HepG2 (cell line): ENCODE measurements around the gene SEC14L2. TPM values are rescaled to one million over a fixed set of nuclear protein-coding genes. Genes with fewer than 3 reads are reported as not detected.

Experiments
- ATAC-seq: fragments of 200-7000 bp; cut with Tn5 transposase; 3 replicates; pipeline ENCODE4 v1.9.1; 2020; ENCODE audit warnings: mild to moderate bottlenecking, moderate library complexity
- BruUV-seq: library from RNA; stranded (reverse); fragments of 400-500 nt; replicated peaks from 2 replicates; lab custom pipeline; 2021; lab: Mats Ljungman, UMichigan
- CTCF ChIA-PET: fragments of 300-600 bp; formaldehyde crosslinking; extraction: SDS; loops from one replicate; lab custom pipeline; 2021; ENCODE audit warnings: low total read pairs, inconsistent platforms, low intra/inter-chr PET ratio; lab: Yijun Ruan, JAX
- POLR2A ChIA-PET: fragments of 350-600 bp; sonication (Branson Sonifier 250); formaldehyde crosslinking; loops from one replicate; lab custom pipeline; 2020; ENCODE audit warnings: antibody characterized with exemption, inconsistent platforms; lab: Yijun Ruan, JAX
- DNase-seq: peaks from one replicate; pipeline ENCODE4 v3.0.0-alpha.2; 2015; ENCODE audit warnings: low spot score
- FAIRE-seq: peaks from 3 replicates; lab custom pipeline; 2011; peaks lifted over from hg19 to GRCh38; lab: Jason Lieb, UNC
- H2AFZ ChIP-seq: one replicate; pipeline ENCODE4 v1.6.1; 2011; ENCODE audit warnings: low read length, inconsistent platforms
- H3K27ac ChIP-seq: fragments of 300-600 bp; 3 replicates; pipeline ENCODE4 v1.8.0; 2011; ENCODE audit warnings: mixed run types, mild to moderate bottlenecking, mixed read lengths, low read length, inconsistent platforms; ENCODE audit not compliant: insufficient read depth; ENCODE audit errors: extremely low read length
- H3K27me3 ChIP-seq, 2 experiments: fragments of 200-600 bp in 1 of 2; 2 replicates in 1 of 2; 3 replicates in 1 of 2; pipeline versions ENCODE4 v1.6.0 to v1.8.0; 2011; ENCODE audit warnings: low read length in 2 of 2, mild to moderate bottlenecking in 2 of 2, moderate library complexity in 2 of 2, inconsistent platforms in 1 of 2; ENCODE audit not compliant: insufficient read depth in 2 of 2, control insufficient read depth in 1 of 2
- H3K36me3 ChIP-seq, 2 experiments: fragments of 200-600 bp in 1 of 2; replicated peaks in 1 of 2; 2 replicates in 1 of 2; 3 replicates in 1 of 2; pipeline versions ENCODE4 v1.5.1 to v1.8.0; 2011; ENCODE audit warnings: low read length in 2 of 2, inconsistent platforms in 1 of 2; ENCODE audit not compliant: insufficient read depth in 2 of 2, control insufficient read depth in 1 of 2
- H3K4me1 ChIP-seq: 2 replicates; pipeline ENCODE4 v1.5.1; 2012; ENCODE audit warnings: low read length, inconsistent platforms; ENCODE audit not compliant: insufficient read depth
- H3K4me2 ChIP-seq: 2 replicates; pipeline ENCODE4 v1.6.0; 2011; ENCODE audit warnings: low read depth, low read length, inconsistent platforms
- H3K4me3 ChIP-seq, 3 experiments: fragments of 200-600 bp in 1 of 3; sonication (generic), shearing (Covaris generic) in 1 of 3; replicated peaks in 1 of 3; 2 replicates each; pipeline ENCODE4 v1.5.1; 2011 to 2016; ENCODE audit warnings: low read length in 3 of 3, inconsistent platforms in 2 of 3, low read depth in 2 of 3, mild to moderate bottlenecking in 2 of 3, control low read depth in 1 of 3, mixed read lengths in 1 of 3; ENCODE audit not compliant: insufficient read depth in 1 of 3
- H3K79me2 ChIP-seq: one replicate; pipeline ENCODE4 v1.6.1; 2011; ENCODE audit warnings: low read length, inconsistent platforms; ENCODE audit not compliant: insufficient read depth
- H3K9ac ChIP-seq: 2 replicates; pipeline ENCODE4 v1.6.0; 2011; ENCODE audit warnings: mild to moderate bottlenecking, low read depth, low read length, inconsistent platforms; ENCODE audit not compliant: insufficient read depth
- H3K9me3 ChIP-seq: 2 replicates; pipeline ENCODE4 v1.5.1; 2012; ENCODE audit warnings: mild to moderate bottlenecking, low read length
- H4K20me1 ChIP-seq: 2 replicates; pipeline ENCODE4 v1.6.0; 2011; ENCODE audit warnings: inconsistent platforms, mild to moderate bottlenecking, low read length, moderate library complexity; ENCODE audit not compliant: insufficient read depth
- BORCS8-MEF2B ChIP-seq: sonication (generic); formaldehyde crosslinking; IDR thresholded peaks from 2 replicates; pipeline ENCODE4 v1.8.0; 2022; ENCODE audit warnings: mild to moderate bottlenecking, missing genetic modification reagents
- DNMT3B ChIP-seq: conservative IDR thresholded peaks from 2 replicates; pipeline ENCODE4 v1.6.1; 2016; ENCODE audit warnings: missing biosample characterization, control low read depth
- HDAC2 ChIP-seq: sonication (generic); formaldehyde crosslinking; IDR thresholded peaks from 2 replicates; pipeline ENCODE4 v1.4.0; 2020; ENCODE audit warnings: missing genetic modification reagents
- HNF4A ChIP-seq: sonication (generic); formaldehyde crosslinking; IDR thresholded peaks from 2 replicates; pipeline ENCODE4 v1.4.0; 2020; ENCODE audit warnings: missing genetic modification reagents
- KDM2A ChIP-seq: sonication (generic); formaldehyde crosslinking; IDR thresholded peaks from 2 replicates; pipeline ENCODE4 v1.4.0; 2020; ENCODE audit warnings: low read depth, missing genetic modification reagents, borderline replicate concordance
- SP2 ChIP-seq: sonication (generic); formaldehyde crosslinking; IDR thresholded peaks from 2 replicates; pipeline ENCODE4 v1.5.1; 2020; ENCODE audit warnings: mild to moderate bottlenecking, missing genetic modification reagents
- STAT5B ChIP-seq: sonication (generic); formaldehyde crosslinking; IDR thresholded peaks from 2 replicates; pipeline ENCODE4 v1.4.0; 2020; ENCODE audit warnings: missing genetic modification reagents
- TAF1 ChIP-seq: sonication (generic); formaldehyde crosslinking; IDR thresholded peaks from 2 replicates; pipeline ENCODE4 v1.4.0; 2020; ENCODE audit warnings: missing genetic modification reagents
- ZBTB20 ChIP-seq: sonication (generic); formaldehyde crosslinking; IDR thresholded peaks from 2 replicates; pipeline ENCODE4 v1.8.1; 2023; ENCODE audit warnings: missing genetic modification reagents, low read depth, mild to moderate bottlenecking, borderline replicate concordance
- ZNF230 ChIP-seq: sonication (generic); formaldehyde crosslinking; IDR thresholded peaks from 2 replicates; pipeline ENCODE4 v1.4.0; 2020; ENCODE audit warnings: mild to moderate bottlenecking, missing genetic modification reagents
- ZNF260 ChIP-seq: sonication (generic); formaldehyde crosslinking; IDR thresholded peaks from 2 replicates; pipeline ENCODE4 v1.4.0; 2020; ENCODE audit warnings: missing genetic modification reagents, low read depth, mild to moderate bottlenecking, borderline replicate concordance
- ZNF552 ChIP-seq: sonication (generic); formaldehyde crosslinking; IDR thresholded peaks from 2 replicates; pipeline ENCODE4 v1.9.0; 2022; ENCODE audit warnings: missing genetic modification reagents, mild to moderate bottlenecking, borderline replicate concordance
- WGBS: methylation state at CpG from one replicate; pipeline ENCODE4 v1.1.6; 2017; ENCODE audit warnings: low lambda C conversion rate; 5-methylcytosine and 5-hydroxymethylcytosine counted together
- in situ Hi-C: cut with HindIII; loops from 2 replicates; pipeline ENCODE4 v1.10.0; 2017; ENCODE audit warnings: low pct_unique_long_range_greater_than_20kb; ENCODE audit not compliant: extremely low pct_ligation_motif_present
- intact Hi-C: fragments of 100-400 bp; cut with micrococcal nuclease; formaldehyde crosslinking; loops from one replicate; pipeline ENCODE4 v1.10.0; 2022; ENCODE audit not compliant: unreplicated experiment
- polyA plus RNA-seq, 8 experiments: library from polyadenylated mRNA; depleted of rRNA in 3 of 8; stranded (reverse) in 7 of 8; unstranded in 1 of 8; fragments of >200 nt; fragmentation: Illumina TruSeq in 4 of 8; extraction: Trizol in 4 of 8; gene quantifications; 2 replicates each; pipeline versions ENCODE4 v1.2.1 to v1.2.3, GENCODE V29; 2011 to 2016; ENCODE audit warnings: low read depth in 4 of 8, missing spikeins in 1 of 8, mixed read lengths in 1 of 8; ENCODE audit not compliant: insufficient read depth in 1 of 8
- total RNA-seq, 5 experiments: library from RNA; depleted of rRNA; stranded (reverse); fragments of >200 nt; fragmentation: Illumina TruSeq; extraction: Trizol; gene quantifications; 2 replicates each; pipeline ENCODE4 v1.2.3, GENCODE V29; 2016; ENCODE audit warnings: low read depth in 1 of 5
- TF ChIP-seq, protein P1 (sequence below): sonication (generic); formaldehyde crosslinking; IDR thresholded peaks from 2 replicates; pipeline ENCODE4 v1.4.0; 2020; ENCODE audit warnings: missing genetic modification reagents
- TF ChIP-seq, protein P2 (sequence below): sonication (generic); formaldehyde crosslinking; conservative IDR thresholded peaks from 2 replicates; pipeline ENCODE4 v1.8.0; 2022; ENCODE audit warnings: mild to moderate bottlenecking, moderate library complexity, missing genetic modification reagents
- TF ChIP-seq, protein P3 (sequence below): sonication (generic); formaldehyde crosslinking; IDR thresholded peaks from 2 replicates; pipeline ENCODE4; 2020; ENCODE audit warnings: missing genetic modification reagents, mild to moderate bottlenecking, borderline replicate concordance
- TF ChIP-seq, protein P4 (sequence below): sonication (generic); formaldehyde crosslinking; IDR thresholded peaks from 2 replicates; pipeline ENCODE4 v1.5.0; 2020; ENCODE audit warnings: missing genetic modification reagents

SEC14L2 gene
- total and polyA plus RNA-seq, 2 of the 13 experiments (the other 11 are each of a cell fraction or from before 2014, with no cell fraction given) = 4.1 to 5.1 TPM

DNA sequence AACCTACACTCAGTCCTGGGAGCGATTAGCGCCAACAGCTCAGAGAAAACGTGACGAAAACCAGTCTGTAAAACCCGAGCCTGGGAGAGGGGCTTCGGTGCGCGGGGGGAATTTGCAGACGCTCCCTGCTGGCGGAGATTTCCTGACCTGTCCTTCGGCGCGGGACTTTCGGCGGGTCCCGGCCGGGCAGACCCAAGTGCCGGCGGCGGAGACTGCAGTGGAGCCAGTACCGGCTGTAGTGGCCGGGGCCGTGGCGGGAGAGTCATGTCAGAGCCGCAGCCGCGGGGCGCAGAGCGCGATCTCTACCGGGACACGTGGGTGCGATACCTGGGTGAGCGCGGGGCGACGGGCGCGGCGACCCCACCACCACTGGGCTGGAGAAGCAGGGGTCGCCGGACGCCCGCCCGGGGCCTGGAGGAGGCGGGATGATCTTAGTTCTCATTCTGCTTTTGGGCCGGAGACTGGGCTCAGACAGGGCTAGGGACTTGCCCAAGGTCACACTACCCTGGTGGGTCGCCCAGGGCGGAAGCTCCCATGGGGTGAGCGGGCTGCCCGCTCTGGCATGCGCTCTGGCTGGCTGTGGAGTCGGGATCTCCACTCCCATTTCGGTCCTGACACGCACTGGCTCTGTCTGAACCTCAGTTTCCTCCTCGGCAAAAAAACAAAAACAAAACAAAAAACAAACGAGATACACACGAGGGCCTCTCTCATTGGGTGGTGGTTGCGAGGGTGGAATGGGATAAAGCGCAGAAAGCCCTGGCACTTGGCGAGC lies 29.0 kb downstream of the SEC14L2 start, which contains the start of gene MTFP1:
TSS of gene MTFP1 (plus strand) at position 153 of the 772 bp plus-strand sequence. CDS start at position 265, 112 bp downstream.
- FAIRE-seq (no peak), DNase-seq (peak; percentile 66), ATAC-seq (peak; percentile 30)
- ChIA-PET POLR2A (interaction anchor here (1.0 to 7.2 kb wide), 3 partner anchors 12 to 38 kb away, joined by 3 to 164 read pairs (median 5); partner anchors contain the start of genes RNF215 and SEC14L2), CTCF (interaction anchor here (0.8 to 2.5 kb wide), 4 partner anchors 35 to 98 kb away, joined by 3 to 43 read pairs (median 4); partner anchors contain the start of gene RNF215)
- Histone ChIP-seq H3K4me2 (peak within 1 kb of the TSS; percentile 99), H3K36me3 (peaks cover 0 to 5% of the 10 kb centered on the region in 2 experiments; a peak in 2 of 5 replicates), H4K20me1 (no peaks in the 10 kb centered on the region), H3K4me3 (peak within 1 kb of the TSS; percentile 68 to 89 (median 68)), H3K9ac (peak within 1 kb of the TSS; percentile 68), H2AFZ (peak within 1 kb of the TSS; percentile 64), H3K4me1 (peaks cover 39% of the 10 kb centered on the region), H3K27me3 (no peaks in the 10 kb centered on the region), H3K79me2 (peaks cover 13% of the 10 kb centered on the region), H3K9me3 (no peaks in the 10 kb centered on the region), H3K27ac (peak within 1 kb of the TSS; percentile 70)
- in situ Hi-C loops (loop anchor here (5.0 kb wide), 1 partner anchor 34 kb away; no protein-coding TSS in a partner anchor), intact Hi-C loops (loop anchor here (1.0 kb wide), 1 partner anchor 35 kb away; no protein-coding TSS in a partner anchor)
- BruUV-seq = TSS peak; percentile 26
- WGBS = 35% methylated on average over 11 of the region's 61 CpGs
- no peak for TF ChIP-seq ZNF260 (CRISPR knock-in tag)
- no peak for TF ChIP-seq DNMT3B (CRISPR knock-in tag)
- TF ChIP-seq HNF4A (CRISPR knock-in tag) = no peak
- TF ChIP-seq TAF1 (CRISPR knock-in tag) = peak; percentile 77
- TF ChIP-seq, protein P1, sequence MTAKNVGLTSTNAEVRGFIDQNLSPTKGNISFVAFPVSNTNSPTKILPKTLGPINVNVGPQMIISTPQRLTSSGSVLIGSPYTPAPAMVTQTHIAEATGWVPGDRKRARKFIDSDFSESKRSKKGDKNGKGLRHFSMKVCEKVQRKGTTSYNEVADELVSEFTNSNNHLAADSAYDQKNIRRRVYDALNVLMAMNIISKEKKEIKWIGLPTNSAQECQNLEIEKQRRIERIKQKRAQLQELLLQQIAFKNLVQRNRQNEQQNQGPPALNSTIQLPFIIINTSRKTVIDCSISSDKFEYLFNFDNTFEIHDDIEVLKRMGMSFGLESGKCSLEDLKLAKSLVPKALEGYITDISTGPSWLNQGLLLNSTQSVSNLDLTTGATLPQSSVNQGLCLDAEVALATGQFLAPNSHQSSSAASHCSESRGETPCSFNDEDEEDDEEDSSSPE = peak; percentile 87
- no peak for TF ChIP-seq SP2 (CRISPR knock-in tag)
- TF ChIP-seq KDM2A = peak; percentile 92
- TF ChIP-seq HDAC2 = peak; percentile 64
- no peak for TF ChIP-seq ZNF552 (CRISPR knock-in tag)
- TF ChIP-seq ZNF230 (CRISPR knock-in tag) = no peak
- TF ChIP-seq, protein P2, sequence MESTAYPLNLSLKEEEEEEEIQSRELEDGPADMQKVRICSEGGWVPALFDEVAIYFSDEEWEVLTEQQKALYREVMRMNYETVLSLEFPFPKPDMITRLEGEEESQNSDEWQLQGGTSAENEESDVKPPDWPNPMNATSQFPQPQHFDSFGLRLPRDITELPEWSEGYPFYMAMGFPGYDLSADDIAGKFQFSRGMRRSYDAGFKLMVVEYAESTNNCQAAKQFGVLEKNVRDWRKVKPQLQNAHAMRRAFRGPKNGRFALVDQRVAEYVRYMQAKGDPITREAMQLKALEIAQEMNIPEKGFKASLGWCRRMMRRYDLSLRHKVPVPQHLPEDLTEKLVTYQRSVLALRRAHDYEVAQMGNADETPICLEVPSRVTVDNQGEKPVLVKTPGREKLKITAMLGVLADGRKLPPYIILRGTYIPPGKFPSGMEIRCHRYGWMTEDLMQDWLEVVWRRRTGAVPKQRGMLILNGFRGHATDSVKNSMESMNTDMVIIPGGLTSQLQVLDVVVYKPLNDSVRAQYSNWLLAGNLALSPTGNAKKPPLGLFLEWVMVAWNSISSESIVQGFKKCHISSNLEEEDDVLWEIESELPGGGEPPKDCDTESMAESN (CRISPR knock-in tag) = no peak
- TF ChIP-seq ZBTB20 = no peak
- 0 out of 2 replicates have a peak, but pooled peaks have one; percentile 24 for TF ChIP-seq BORCS8-MEF2B
- no peak for TF ChIP-seq STAT5B (CRISPR knock-in tag)
- TF ChIP-seq, protein P3, sequence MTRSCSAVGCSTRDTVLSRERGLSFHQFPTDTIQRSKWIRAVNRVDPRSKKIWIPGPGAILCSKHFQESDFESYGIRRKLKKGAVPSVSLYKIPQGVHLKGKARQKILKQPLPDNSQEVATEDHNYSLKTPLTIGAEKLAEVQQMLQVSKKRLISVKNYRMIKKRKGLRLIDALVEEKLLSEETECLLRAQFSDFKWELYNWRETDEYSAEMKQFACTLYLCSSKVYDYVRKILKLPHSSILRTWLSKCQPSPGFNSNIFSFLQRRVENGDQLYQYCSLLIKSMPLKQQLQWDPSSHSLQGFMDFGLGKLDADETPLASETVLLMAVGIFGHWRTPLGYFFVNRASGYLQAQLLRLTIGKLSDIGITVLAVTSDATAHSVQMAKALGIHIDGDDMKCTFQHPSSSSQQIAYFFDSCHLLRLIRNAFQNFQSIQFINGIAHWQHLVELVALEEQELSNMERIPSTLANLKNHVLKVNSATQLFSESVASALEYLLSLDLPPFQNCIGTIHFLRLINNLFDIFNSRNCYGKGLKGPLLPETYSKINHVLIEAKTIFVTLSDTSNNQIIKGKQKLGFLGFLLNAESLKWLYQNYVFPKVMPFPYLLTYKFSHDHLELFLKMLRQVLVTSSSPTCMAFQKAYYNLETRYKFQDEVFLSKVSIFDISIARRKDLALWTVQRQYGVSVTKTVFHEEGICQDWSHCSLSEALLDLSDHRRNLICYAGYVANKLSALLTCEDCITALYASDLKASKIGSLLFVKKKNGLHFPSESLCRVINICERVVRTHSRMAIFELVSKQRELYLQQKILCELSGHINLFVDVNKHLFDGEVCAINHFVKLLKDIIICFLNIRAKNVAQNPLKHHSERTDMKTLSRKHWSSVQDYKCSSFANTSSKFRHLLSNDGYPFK = peak; percentile 50; the same call in 1 of the 2 replicates
- TF ChIP-seq, protein P4, sequence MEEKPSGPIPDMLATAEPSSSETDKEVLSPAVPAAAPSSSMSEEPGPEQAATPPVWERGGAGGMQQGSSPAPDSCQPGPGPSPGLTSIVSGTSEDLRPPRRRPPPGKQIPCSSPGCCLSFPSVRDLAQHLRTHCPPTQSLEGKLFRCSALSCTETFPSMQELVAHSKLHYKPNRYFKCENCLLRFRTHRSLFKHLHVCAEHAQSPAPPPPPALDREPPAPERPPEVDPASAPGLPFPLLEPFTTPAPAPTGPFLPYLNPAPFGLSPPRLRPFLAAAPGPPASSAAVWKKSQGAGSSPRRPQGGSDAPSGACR = peak; percentile 36; the same call in 1 of the 2 replicates
